ENCODE data around the gene ZNF740.

Gene ZNF740

GRCh38 chr12:53224061-53224896, 43.8 kb downstream of the ZNF740 start:
- Histone ChIP-seq H3K9me3 (ENCODE audit: control insufficient read depth, low read length) (no peaks in the 10 kb centered on the region), H3K27ac (no peak overlapping the region), H3K79me2 (no peaks in the 10 kb centered on the region), H2AFZ (no peak overlapping the region), H3K9ac (no peak overlapping the region), H3K4me1 (peaks cover 12% of the 10 kb centered on the region), H3K4me3 (ENCODE audit: low read depth, low read length) (no peak overlapping the region), H3K27me3 (ENCODE audit: control insufficient read depth, insufficient read depth, low read length) (no peaks in the 10 kb centered on the region), H3K4me2 (ENCODE audit: low read length) (no peak overlapping the region), H3K36me3 (ENCODE audit: control insufficient read depth, insufficient read depth, low read length) (no peaks in the 10 kb centered on the region)
- TF ChIP-seq CTCF (IDR thresholded peaks at IDR 0.05), result no peak

DNA sequence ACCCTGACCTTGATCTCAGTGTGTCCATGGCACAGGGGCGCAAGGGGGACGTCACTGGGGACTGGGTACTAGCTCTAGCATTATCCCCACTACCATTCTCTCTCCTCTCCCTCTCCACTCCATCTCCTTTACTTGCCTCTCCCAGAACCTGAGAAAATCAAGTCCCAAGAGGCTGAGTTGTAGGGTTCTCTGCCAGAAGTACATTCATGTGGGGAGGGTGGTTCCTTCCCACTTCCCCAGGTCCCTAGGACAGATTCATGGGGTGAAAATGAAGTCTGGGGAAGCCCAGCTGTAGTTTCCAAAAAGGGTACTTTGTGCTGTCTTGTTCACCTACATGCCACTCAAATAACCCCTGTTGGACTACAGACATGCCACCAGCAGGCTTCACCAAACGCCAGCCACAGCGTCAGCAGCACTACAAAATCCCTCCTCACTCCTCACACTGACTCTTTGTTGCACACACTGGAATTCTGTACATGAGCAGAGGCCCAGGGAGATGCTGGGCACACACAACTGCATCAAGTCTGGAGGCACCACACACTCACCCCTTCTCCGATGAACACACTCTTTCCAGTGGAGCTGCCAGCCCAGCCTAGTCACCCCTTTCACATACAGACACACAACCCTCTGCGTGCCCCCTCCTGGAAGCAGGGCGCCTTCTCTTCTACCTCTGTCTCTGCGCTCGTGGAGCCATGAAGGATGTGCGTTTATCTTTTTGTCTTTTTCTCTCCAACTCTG, 44.5 kb downstream of the ZNF740 start:
- Histone ChIP-seq H3K27ac (no peak overlapping the region), H3K9me3 (ENCODE audit: control insufficient read depth, low read length) (no peaks in the 10 kb centered on the region), H2AFZ (no peak overlapping the region), H3K4me1 (peaks cover 12% of the 10 kb centered on the region), H3K4me3 (ENCODE audit: low read depth, low read length) (no peak overlapping the region), H3K36me3 (ENCODE audit: control insufficient read depth, insufficient read depth, low read length) (no peaks in the 10 kb centered on the region), H3K9ac (no peak overlapping the region), H3K4me2 (ENCODE audit: low read length) (no peak overlapping the region), H3K79me2 (no peaks in the 10 kb centered on the region), H3K27me3 (ENCODE audit: control insufficient read depth, insufficient read depth, low read length) (no peaks in the 10 kb centered on the region)
- no peak for TF ChIP-seq CTCF (IDR thresholded peaks at IDR 0.05)

DNA sequence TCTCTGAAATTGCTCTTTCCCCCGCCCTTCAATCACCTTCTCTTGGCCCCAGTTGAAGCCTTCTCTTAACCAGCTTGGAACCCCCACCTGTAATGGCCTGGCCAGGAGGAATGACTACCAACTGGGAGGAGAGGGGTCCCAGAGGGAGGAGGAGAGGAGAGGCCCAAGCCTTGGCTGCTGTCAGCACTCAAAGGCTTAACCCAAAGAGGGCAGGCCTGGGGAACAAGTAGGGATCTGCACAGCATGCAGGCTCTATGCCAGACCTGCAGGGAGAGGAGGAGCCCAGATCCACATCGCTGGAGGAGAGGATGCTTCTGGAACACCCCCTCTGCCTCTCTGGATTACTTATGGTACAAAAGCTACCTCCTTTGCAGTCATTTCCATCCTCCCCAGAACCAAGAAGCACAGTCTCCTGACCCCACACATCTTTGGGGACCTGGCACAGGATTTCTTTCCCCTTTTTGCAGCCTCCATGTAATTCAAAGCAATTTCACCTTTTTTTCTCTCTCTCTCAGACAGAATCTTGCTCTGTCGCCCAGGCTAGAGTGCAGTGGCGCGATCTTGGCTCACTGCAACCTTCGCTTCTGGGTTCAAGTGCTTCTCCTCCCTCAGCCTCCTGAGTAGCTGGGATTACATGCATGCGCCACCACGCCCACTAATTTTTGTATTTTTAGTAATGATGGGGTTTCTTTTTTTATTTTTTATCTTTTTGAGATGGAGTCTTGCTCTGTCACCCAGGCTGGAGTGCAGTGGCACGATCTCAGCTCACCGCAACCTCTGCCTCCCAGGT, 45.3 kb downstream of the ZNF740 start:
- no peak for TF ChIP-seq CTCF (IDR thresholded peaks at IDR 0.05)
- no peak overlapping the region for H2AFZ ChIP-seq
- no peaks in the 10 kb centered on the region for H3K9me3 ChIP-seq (ENCODE audit: control insufficient read depth, low read length)
- no peak overlapping the region for H3K4me3 ChIP-seq (ENCODE audit: low read depth, low read length)
- no peak overlapping the region for H3K4me2 ChIP-seq (ENCODE audit: low read length)
- peaks cover 12% of the 10 kb centered on the region for H3K4me1 ChIP-seq
- no peaks in the 10 kb centered on the region for H3K27me3 ChIP-seq (ENCODE audit: control insufficient read depth, insufficient read depth, low read length)
- no peak overlapping the region for H3K9ac ChIP-seq
- no peaks in the 10 kb centered on the region for H3K79me2 ChIP-seq
- H3K27ac ChIP-seq, result no peak overlapping the region
- no peaks in the 10 kb centered on the region for H3K36me3 ChIP-seq (ENCODE audit: control insufficient read depth, insufficient read depth, low read length)

DNA sequence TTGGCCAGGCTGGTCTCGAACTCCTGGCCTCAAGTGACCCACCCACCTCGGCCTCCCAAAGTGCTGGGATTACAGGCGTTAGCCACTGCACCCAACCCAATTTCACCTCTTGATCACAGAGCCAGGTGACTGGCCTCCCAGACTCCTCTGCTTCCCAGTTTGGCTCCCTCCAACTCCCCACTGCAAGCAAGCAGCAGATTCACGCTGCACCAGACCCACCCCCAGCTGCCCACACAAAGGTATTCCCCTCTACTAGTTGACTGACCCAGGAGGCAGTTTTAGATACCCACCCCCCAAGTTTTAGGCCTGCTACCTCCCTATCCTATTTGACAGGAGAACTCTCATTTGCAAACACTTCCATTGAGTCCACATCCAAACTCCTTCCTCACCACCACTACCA, 46.3 kb downstream of the ZNF740 start:
- no peak overlapping the region for H3K27ac ChIP-seq
- no peaks in the 10 kb centered on the region for H3K36me3 ChIP-seq (ENCODE audit: control insufficient read depth, insufficient read depth, low read length)
- no peaks in the 10 kb centered on the region for H3K27me3 ChIP-seq (ENCODE audit: control insufficient read depth, insufficient read depth, low read length)
- H3K9ac ChIP-seq, result no peak overlapping the region
- no peaks in the 10 kb centered on the region for H3K79me2 ChIP-seq
- peaks cover 16% of the 10 kb centered on the region for H3K4me1 ChIP-seq
- H3K4me3 ChIP-seq (ENCODE audit: low read depth, low read length), result no peak overlapping the region
- no peak overlapping the region for H3K4me2 ChIP-seq (ENCODE audit: low read length)
- no peak overlapping the region for H2AFZ ChIP-seq
- H3K9me3 ChIP-seq (ENCODE audit: control insufficient read depth, low read length), result no peaks in the 10 kb centered on the region
- no peak for TF ChIP-seq CTCF (IDR thresholded peaks at IDR 0.05)
